PFSK-1 (cell line): Measurements from ENCODE around the gene RIT2.

Experiments used
- FOXP2 ChIP-seq: optimal IDR thresholded peaks from 2 replicates; pipeline ENCODE3; 2011; ENCODE audit warnings: borderline replicate concordance, control low read depth, inconsistent platforms; ENCODE audit not compliant: insufficient read depth; ENCODE audit errors: extremely low read length, extremely low read depth
- POLR2AphosphoS5 ChIP-seq: IDR thresholded peaks from 2 replicates; pipeline ENCODE4 v1.6.1; 2012; ENCODE audit warnings: low read depth, mild to moderate bottlenecking, control low read depth, low read length, moderate library complexity
- REST ChIP-seq, 2 experiments: IDR thresholded peaks; 2 replicates each; pipeline versions ENCODE4 v1.6.1 to v1.8.0; 2011 to 2012; ENCODE audit warnings: low read depth in 2 of 2, low read length in 2 of 2, control low read depth in 1 of 2, inconsistent platforms in 1 of 2, mild to moderate bottlenecking in 1 of 2, moderate library complexity in 1 of 2; ENCODE audit not compliant: insufficient read depth in 1 of 2
- TAF1 ChIP-seq: IDR thresholded peaks from 2 replicates; pipeline ENCODE4 v1.6.1; 2012; ENCODE audit warnings: low read length, control low read depth, borderline replicate concordance; ENCODE audit not compliant: insufficient read depth

- TF ChIP-seq POLR2AphosphoS5, result no peak
- TF ChIP-seq TAF1, result no peak
- TF ChIP-seq FOXP2, result no peak
- TF ChIP-seq REST (IDR thresholded peaks at IDR 0.05; ENCODE audit: insufficient read depth in 1 of 2, low read depth in 2 of 2, low read length in 2 of 2), result no peak
Observed at GRCh38 chr18:42780171-42780570, 335.3 kb downstream of the RIT2 start.
